GM19035 (cell line): ENCODE measurements around the gene FBXL14.

Experiments
- ATAC-seq: cut with Tn5 transposase; IDR thresholded peaks from one replicate; pipeline ENCODE4 v1.9.1; 2021; ENCODE audit not compliant: unreplicated experiment

The FBXL14 gene

DNA sequence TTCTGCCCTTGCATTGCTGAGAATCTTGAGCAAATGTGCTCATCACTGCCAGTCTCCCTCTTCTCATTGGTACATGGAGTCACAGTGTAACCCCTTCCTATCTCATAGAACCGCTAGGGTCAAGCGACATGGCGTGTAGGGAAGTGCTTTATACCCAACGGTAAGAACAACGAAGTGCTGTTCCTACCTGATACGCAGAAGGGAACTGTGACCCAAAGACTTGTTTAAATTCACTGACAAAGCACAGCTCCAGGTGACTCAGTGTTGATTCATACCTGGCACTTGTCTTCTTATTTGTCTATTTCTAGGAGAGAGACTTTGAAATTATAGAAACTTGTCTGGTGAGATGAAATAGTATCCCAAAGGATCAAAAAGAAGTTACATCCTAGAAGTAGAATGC lies 53.7 kb downstream of the FBXL14 start:
- ATAC-seq: no peak

DNA sequence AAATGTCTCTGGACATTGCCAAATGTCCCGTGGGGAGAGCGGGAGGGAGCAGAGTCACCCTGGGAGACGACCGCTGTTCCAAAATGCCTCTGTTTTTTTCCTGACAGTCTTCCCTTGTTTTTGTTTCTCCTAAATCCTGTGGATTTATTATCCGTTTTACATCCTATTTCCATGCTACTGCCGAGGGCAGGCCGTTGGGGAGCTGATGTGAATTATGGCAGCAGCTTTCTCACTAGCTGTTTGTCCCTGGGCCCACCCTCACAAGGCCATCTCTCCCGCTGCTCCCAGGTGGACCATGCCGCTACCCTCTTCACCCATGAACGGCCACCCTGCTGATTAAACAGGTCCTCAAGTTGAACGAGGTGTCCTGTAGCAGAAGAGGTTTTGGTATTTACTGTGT lies 55.2 kb downstream of the FBXL14 start:
- no peak for ATAC-seq

DNA sequence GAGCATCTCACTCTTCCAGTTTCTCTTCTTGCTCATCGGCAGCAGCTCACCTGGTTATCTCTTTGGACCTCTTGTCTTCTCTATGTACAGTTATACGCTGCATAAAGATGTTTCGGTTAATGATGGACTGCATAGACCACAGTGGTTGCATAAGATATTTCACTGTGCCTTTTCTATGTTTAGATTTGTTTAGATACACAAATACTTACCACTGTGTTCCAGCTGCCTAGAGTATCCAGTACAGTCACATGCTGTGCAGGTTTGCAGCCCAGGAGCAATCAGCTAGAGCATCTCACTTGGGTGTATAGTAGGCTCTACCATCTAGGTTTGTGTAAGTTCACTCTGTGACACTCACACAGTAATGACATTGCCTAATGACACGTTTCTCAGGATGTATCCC lies 57.6 kb downstream of the FBXL14 start:
- ATAC-seq: no peak

DNA sequence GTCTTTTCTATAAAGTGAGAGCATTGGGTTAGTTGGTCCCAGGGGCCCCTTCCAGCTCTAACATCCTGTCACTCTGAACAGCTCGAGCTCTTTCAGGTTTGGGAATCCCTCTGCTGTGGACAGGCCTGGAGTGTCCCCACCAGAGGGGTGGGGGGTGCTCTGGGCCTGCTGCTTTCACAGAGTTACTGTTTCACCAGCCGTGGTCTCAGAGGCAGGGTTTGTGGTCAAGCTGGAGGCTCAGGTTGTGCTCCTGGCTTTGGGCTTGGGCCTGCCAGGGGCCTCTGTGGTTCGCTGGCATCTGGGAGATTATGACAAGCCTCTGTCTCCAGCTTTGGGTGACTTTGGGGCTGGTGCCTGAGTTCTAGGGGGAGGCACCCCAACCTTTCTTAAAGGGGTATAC lies 59.6 kb downstream of the FBXL14 start:
- ATAC-seq: no peak

DNA sequence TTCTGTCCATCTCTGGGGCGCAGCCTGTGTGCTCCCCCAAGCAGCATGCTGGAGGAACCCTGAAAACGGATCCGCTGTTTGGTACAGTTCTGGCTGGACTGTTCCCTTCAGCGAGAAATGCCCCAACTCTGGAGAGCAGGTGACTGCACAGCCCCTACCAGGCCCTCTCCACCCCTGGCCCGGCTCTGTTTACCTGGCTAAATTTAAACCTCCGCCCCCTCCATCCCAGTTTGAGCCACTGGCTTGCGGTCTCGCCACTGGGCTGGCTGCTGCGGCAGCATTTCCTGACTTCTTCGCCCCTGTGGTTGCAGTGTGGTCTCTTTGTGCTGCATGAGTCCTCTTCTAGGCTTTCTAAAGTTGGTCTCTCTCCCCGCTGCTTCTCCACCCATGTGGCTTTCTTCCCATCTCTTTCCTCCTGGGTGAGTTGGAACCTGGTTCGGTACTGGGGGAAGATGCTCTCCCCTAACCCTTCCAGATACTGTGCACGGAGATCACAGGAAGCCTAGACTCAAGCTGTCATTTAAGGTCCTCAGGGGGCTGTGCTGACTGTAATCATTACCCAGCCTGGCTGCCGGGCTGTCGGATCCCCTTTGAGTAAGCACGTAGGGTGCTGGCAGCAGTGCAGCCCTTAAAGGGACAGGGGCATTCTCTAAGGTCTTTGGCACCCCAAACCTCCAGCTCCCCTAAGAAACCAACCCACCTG lies 60.6 kb downstream of the FBXL14 start:
- ATAC-seq: peak; percentile 45

DNA sequence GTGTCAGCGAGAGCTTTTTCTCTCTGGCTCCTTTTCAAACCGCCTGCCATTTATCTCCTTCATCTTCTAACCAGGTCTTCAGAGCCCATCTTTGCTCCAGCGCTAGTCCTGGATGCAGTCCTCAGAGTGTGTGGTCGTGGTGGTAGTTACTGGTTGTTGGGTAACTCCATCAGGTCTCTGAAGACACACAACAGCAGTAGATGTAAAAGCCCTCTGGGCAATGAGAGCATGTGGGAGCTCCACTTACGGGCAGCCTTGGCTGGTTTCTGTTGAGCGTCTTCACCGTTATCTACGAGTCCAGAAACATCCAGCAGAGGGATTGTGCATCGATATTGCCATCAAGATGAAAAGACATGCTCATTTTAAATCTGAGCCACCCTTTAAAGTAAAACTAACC lies 61.2 kb downstream of the FBXL14 start:
- ATAC-seq: peak; percentile 17

DNA sequence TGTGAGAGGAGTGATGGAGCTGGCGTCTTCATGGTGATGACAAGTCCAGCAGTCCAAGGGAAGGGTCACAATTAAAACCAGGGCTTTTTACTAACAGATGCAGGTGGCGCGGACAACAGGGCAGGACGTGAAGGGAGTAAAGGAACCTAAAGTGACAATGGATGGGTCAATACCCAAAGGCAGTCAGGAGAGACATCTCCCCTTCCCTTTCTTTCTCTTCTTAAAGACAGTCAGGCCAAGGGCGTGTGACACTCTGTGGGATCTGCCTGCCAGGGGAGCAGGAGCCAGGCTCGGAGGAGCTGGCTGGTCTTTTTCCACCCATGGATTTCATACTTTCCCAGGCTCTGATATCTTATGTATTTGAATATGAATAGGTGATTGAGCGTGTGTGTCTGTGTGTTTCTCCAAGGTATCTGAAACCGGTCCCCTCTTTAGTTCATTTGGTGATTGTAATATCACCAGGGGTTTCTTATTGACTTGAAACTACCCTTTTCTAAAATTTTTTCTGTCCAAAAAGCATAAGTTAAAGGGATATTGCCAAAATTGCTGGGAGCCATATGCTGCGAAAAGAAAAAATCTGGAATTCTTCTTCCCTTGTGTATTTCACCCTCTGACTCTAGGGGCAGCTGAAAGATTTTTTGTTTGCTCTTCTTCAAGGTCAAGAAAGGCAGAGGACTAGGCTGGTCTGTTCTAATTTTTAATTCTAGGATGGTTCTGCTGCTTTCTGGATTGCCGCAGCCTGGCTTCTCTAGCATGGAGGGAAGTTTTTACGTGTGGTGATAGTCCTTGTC lies 61.8 kb downstream of the FBXL14 start:
- no peak for ATAC-seq

DNA sequence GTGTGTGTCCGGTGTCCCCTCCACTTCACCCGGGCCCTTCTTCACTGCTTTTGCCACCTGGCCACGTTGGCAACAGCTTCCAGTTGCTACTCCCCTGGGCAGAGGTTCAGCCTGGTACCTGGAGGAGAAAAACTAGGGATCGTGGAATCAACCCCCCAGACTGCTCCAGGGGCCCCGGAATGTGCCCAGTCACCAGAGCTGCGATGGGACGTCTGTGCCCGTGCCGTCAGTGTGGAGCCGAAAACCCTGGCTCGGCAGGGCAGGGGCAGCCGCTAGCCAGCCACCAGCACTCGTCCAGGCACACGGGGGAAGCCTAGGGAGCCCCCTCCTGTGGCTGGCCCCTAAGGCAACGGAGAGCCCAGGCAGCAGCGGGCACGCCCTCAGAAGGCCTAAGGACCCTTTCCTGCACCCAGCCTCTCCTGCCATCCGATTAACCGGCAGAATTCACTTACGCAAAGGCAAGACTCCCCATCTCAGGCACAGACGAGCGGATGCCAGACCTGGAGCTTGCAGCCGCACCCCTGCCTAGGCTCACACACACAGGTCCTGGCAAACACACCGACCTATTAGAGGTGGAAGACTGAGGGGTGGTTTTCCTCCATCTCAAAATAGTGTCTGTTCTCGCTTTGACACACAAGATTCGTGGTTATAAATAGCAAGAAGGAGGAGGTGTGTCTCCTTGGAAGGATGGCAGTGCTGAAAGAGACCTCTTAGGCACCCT lies 62.6 kb downstream of the FBXL14 start:
- ATAC-seq: no peak

DNA sequence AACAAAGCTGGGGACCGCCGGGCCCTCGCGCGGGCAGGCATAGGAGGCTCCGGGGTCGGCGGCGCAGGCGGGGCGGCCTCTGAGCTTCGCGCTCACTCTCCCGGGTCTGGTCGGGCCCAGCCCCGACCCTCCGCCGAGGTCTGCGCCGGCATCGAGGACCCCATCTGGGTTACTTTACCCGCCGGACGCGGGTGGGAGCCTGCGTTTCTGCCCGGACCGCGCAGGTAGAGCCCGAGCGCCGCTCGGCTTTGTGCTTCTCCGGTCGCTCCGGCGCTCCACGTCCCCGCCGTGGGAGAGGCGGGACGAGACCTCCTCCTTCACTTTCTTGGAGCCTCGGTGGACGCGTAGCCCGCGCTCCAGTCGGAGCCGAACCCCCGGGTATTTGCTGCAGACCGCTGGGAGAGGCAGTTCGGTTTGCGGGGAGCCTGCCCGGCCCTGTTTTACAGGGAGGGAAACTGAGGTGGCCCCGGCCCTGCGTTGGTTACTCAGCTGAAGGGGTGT lies 63.2 kb downstream of the FBXL14 start:
- ATAC-seq: no peak

DNA sequence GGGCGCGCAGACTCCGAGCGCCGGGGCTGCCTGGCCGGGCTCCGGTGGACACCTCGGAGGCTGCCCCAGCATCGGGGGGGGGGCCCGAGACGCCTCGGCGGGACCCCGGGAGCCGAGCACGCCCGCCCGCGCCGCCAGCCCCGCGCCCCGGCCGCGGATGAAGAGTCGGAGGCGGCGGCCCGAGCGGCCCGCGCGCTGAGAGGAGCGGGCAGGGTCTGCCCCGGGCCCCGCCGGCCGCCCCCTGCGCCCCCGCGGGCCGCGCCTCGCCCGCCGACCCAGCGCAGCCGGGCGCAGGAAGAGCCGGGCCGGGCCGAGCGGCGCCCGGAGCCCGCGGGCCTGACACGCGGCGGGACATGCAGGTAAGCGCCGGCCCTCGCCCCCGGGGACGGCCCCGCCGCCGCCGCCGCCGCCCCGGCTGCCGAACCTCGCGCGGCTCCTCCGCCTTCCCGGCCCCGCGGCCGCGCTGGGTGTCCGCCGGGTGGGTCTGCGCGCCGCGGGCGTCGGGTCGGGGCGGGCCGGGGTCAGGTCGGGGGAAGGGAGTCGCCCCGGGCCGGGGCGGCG lies 63.7 kb downstream of the FBXL14 start:
- no peak for ATAC-seq

DNA sequence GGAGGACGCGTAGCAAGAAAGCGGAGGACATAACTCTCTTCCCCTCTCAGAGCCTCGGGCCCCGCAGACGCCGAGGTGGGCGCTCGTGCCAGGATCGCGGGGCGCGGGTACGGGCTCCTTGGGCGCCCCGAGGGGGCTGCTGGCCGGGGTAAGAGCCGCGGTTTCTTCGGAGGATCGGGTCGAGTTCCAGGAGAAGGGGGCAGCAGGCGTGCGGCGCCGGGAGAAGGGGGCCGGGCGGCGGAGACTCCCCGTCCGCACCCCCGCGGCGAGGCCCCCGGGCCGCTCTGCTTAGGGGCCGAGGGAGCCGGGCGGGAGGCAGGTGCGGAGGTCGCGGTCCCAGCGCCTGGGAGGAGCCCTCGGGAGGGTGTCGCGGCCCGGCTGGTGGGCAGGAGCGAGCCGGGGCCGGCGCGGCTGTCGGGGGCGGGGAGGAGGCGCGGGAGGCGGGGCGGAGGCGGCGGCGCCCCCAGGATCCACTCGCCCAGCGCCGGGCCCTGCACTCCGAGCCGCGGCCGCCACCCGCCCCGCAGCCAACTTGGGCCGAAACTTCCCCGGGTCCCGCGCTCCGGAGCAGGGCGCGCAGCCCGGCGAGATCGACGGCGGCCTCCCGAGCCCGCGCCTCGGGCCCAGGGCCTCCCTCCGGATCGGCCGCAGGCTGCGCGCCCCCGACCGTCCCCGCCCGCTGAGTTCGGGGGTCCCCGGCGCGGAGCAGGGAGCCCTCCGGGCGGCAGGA lies 64.4 kb downstream of the FBXL14 start:
- no peak for ATAC-seq

DNA sequence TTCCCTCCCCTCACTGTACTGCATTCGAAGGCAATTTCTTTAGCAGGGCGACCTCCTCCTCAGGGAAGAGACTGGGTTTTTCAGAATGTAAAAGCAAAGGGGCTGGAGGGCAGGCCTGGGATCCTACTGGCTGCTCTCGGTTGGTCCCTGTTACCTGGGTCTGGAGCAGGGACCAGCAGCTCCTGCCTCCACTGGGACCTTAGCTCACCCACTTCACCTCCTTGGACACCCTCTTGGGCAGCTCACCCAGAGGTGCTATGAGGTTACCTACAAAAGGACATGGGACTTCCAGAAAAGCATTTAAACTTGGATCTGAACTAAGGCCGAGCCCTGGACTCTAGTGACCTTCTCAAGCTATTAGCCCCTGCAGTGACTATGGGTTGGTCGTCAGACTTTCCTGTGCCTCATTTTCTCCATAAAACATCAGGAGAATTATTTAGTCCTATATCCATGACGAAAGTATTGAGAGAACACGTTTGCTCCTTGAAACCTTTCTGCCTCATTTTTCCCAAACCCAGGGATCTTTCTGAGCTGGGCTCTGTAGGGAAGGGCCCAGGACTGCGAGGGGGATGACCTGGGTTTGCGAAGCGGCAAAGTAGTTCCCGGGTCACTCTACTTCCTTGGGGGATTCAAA lies 65.0 kb downstream of the FBXL14 start:
- ATAC-seq: no peak

DNA sequence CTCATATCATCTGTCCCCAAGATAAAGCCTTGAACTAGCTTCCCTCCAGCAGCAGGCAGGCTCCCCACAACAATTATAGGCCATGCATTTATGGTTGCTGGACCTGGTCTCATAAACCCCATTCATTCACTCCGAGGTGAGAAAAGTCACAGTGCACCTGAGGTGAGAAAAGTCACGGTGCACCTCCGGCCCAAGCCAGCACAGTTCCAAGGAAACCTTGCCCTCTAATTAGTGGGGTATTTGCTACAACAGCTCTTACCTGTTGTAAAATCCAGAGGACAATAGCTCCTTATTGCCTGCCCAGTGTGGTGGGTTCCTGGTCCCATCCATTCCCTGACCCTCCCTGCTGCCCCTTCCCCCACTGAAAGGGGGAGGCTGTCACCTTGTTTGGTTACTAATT lies 65.6 kb downstream of the FBXL14 start:
- no peak for ATAC-seq

DNA sequence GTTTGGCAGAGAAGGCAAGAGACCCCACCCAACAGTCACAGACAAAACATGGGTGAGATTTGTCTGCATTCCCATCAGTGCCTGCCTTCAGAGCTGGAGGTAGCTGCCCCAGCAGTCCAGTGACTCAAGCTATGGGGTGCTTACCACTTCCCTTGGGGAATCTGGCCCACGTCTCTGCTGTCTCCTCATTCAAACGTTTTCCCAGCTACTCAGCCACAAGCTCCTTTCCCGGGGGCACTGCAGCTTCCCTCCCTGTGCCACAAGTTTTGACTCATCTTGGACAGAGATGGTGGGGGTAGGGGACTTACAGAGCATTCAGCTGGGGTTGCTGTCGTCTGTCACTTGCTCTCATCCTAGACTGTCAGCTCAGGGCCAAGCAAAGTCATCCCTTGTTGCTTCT lies 66.6 kb downstream of the FBXL14 start:
- ATAC-seq: no peak

DNA sequence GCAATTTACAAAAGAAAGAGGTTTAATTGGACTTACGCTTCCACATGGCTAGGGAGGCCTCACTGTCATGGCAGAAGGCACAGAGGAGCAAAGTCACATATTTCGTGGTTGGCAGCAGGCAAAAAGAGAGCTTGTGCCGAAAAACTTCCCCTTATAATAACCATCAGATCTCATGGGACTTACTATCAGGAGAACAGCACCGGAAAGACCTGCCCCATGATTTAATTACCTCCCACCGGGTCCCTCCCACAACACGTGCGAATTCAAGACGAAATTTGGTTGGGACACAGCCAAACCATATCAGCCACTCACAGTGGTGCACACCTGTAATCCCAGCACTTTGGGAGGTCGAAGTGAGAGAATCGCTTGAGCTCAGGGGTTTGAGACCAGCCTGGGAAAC lies 68.5 kb downstream of the FBXL14 start:
- ATAC-seq: no peak

DNA sequence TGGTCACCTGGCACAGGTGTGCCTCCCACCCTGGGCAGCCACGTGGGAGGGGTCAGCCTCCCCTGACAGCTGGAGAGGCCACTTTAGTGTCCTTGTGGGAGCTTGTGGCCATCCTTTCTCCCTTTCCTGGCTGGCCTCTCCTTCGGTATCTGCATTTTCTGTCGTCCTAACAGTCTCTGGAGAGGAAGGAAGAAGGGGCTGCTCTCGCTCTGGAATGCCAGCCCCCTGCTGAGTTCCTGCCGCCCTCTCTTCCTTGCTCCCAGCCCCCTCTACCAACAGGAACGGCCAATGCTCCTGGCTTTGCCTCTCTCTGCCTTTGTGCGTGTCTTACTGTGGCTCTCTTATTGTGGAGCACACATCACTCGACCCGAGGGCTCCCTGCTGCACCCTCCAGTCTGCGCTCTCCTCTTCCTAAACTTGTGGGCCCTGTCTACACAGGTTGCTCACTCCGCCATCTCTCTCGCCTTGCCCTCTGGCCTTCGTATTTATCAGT lies 70.8 kb downstream of the FBXL14 start:
- ATAC-seq: no peak

DNA sequence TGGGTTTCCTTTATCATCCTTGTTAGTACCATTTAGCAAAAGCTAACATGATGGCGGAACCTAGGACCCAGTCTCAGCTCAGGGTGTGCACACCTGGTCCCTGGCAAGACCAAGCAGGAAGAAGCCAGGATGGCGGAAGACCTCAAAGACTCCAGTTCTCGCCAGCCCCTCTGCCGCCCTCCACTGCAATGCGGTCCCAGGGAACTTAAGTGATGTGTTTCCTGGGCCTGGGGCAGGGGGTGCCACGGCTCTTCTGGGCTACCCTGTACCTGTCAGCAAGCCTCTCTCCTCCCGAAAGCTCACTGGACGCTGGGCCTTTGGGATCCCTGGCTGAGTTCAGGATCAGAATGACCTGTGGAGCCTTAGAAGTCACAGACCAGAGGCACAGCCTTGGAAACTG lies 71.3 kb downstream of the FBXL14 start:
- ATAC-seq: no peak

DNA sequence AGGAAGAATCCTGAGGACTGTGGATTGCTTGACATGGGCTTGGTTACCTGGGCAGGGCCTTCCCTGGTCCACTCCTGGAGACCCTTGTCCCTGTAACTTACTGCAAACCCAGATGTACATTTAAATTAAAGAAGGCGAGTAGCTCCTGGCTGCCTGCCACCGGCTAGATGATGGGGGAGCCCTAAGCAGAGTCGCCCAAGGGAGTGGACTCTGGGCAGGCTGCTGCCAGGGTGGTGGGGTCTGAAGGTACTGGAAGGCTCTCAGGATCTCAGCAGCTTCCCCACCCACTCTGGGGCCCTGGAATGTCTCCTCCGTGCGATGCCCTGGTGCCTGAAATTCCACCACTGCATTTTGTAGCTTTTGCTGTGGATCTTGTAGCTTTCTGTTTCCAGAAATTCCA lies 74.7 kb downstream of the FBXL14 start:
- ATAC-seq: no peak

DNA sequence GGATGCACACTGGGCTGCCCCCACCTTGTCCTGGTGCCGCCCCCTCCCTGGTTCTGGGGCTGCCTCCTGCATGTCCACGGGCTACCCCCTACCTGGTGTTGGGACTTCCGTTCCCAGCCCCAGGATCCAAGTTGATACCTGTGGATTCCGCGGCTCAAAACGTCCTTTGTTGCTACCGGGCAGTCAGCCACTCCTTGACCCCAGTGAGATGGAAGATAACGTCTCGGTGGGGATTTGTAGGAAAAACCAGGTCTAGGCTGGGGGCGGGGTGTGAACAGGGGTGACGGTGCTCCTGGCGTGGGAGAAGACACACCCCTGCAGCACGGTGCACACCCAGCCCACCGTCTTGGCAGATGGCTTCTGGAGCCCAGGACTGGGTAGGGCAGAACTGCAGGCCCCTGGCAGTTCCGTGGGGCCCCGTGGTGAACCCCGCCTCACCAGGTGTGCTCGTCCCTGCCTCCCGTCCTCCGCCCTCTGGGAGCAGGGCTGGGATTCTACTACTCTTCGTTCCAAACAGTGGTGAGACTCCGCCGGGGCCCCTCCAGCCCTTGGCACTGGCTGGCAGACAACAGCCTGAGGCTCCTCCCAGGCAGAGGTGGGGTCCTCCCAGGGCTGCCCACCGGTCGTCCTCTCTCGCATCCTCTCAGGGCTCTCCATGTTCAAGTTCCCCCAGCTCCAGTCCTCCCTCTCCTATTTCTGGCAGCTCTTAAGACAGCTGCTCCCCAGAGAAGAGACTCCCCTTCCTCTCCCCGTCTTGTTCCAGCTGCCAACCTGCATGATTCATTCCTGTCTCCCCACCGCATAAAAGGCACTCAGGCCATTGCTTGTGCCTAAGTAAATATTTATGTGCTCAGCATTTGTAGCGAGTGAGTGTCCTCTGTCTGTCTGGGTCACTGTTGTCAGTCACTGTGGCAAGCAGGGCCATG lies 75.5 kb downstream of the FBXL14 start:
- ATAC-seq: no peak
